Measurements from ENCODE around the gene NAA60. TPM values are rescaled to one million over a fixed set of nuclear protein-coding genes. Genes with fewer than 3 reads are reported as not detected.

Gene NAA60
- total and polyA plus RNA-seq, 9 of the 15 experiments (the other 6 are each of a cell fraction or from before 2014, with no cell fraction given), result 2.1 to 49.4 (median 10.3) TPM

GRCh38 chr16:3513892-3514583, 70.6 kb downstream of the NAA60 start:
- in situ Hi-C loops (cut with MboI) (no loop called here), intact Hi-C loops (cut with micrococcal nuclease) (no loop called here)
- Histone ChIP-seq H3K27ac (ENCODE audit: extremely low read depth, low read depth, low read length) (no peak overlapping the region), H3K4me2 (ENCODE audit: insufficient read depth, low read length) (no peak overlapping the region), H4K20me1 (replicated peaks; ENCODE audit: control insufficient read depth, insufficient read depth, low read length) (no peaks in the 10 kb centered on the region), H3K36me3 (ENCODE audit: control insufficient read depth, insufficient read depth, low read length) (peaks cover 3% of the 10 kb centered on the region; the same call in 1 of the 3 replicates), H3K9ac (ENCODE audit: insufficient read depth in 1 of 2, low read depth in 2 of 2, low read length in 2 of 2) (no peak overlapping the region), H3K79me2 (ENCODE audit: control insufficient read depth, insufficient read depth, low read length) (no peaks in the 10 kb centered on the region), H3K9me1 (ENCODE audit: control insufficient read depth, insufficient read depth, low read length) (peaks cover 2% of the 10 kb centered on the region), H3K27me3 (ENCODE audit: control insufficient read depth in 2 of 2, insufficient read depth in 2 of 2, low read length in 2 of 2) (no peaks in the 10 kb centered on the region), H2AFZ (ENCODE audit: low read depth, low read length) (no peak overlapping the region), H3K4me1 (replicated peaks in 1 of 2; ENCODE audit: control insufficient read depth in 2 of 2, insufficient read depth in 2 of 2, low read length in 2 of 2) (peaks cover 5 to 7% of the 10 kb centered on the region in 2 experiments), H3K9me3 (replicated peaks; ENCODE audit: control insufficient read depth, insufficient read depth, low read depth, low read length) (no peaks in the 10 kb centered on the region), H3K4me3 (no peak overlapping the region)
- no peak for FAIRE-seq
- 49% methylated on average over 7 of the region's 7 CpGs for WGBS (ENCODE audit: insufficient coverage, low coverage, missing lambda C conversion rate)
- no peak for ATAC-seq
- no TSS peak for BruUV-seq (replicated peaks)
- DNase-seq (ENCODE audit: extremely low read depth in 1 of 4, low spot score in 3 of 4), result no peak
- CTCF ChIA-PET (ENCODE audit: low intra/inter-chr PET ratio), result no interaction called here
- POLR2A ChIA-PET, result interaction anchor here (0.5 to 0.7 kb wide), 2 partner anchors 27 to 231 kb away, joined by 3 read pairs; no protein-coding TSS in a partner anchor
- TF ChIP-seq, protein P1, sequence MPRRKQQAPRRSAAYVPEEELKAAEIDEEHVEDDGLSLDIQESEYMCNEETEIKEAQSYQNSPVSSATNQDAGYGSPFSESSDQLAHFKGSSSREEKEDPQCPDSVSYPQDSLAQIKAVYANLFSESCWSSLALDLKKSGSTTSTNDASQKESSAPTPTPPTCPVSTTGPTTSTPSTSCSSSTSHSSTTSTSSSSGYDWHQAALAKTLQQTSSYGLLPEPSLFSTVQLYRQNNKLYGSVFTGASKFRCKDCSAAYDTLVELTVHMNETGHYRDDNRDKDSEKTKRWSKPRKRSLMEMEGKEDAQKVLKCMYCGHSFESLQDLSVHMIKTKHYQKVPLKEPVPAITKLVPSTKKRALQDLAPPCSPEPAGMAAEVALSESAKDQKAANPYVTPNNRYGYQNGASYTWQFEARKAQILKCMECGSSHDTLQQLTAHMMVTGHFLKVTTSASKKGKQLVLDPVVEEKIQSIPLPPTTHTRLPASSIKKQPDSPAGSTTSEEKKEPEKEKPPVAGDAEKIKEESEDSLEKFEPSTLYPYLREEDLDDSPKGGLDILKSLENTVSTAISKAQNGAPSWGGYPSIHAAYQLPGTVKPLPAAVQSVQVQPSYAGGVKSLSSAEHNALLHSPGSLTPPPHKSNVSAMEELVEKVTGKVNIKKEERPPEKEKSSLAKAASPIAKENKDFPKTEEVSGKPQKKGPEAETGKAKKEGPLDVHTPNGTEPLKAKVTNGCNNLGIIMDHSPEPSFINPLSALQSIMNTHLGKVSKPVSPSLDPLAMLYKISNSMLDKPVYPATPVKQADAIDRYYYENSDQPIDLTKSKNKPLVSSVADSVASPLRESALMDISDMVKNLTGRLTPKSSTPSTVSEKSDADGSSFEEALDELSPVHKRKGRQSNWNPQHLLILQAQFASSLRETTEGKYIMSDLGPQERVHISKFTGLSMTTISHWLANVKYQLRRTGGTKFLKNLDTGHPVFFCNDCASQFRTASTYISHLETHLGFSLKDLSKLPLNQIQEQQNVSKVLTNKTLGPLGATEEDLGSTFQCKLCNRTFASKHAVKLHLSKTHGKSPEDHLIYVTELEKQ (CRISPR knock-in tag; IDR thresholded peaks at IDR 0.05), result no peak
- TF ChIP-seq GABPB2 (CRISPR knock-in tag; conservative IDR thresholded peaks at IDR 0.05) (no peak), GATA2 (CRISPR knock-in tag; IDR thresholded peaks at IDR 0.05) (no peak), PYGO2 (tag; IDR thresholded peaks at IDR 0.05) (no peak), ZNF24 (IDR thresholded peaks at IDR 0.05) (no peak), CHD7 (IDR thresholded peaks at IDR 0.05; ENCODE audit: low read depth, low read length) (no peak)
